NCI-H2029 (cell line): ENCODE measurements around the gene NT5DC4.
A peak's percentile ranks its signal among the peaks of the same experiment; 100 is the strongest.

Experiments
- DNase-seq: peaks from one replicate; lab custom pipeline; 2025; lab: John Stamatoyannopoulos, UW

The NT5DC4 gene

GRCh38 chr2:112723547-112723940, 2.7 kb downstream of the NT5DC4 start:
- no peak for DNase-seq

GRCh38 chr2:112723995-112724394, 3.2 kb downstream of the NT5DC4 start:
- DNase-seq = no peak

GRCh38 chr2:112724591-112725525, 4.0 kb downstream of the NT5DC4 start:
- DNase-seq = no peak

GRCh38 chr2:112725545-112726457, 5.0 kb downstream of the NT5DC4 start:
- no peak for DNase-seq

GRCh38 chr2:112726487-112727190, 5.8 kb downstream of the NT5DC4 start:
- DNase-seq = peak; percentile 87

- DNase-seq = no peak
Measured at GRCh38 chr2:112727276-112728028, 6.6 kb downstream of the NT5DC4 start.

- DNase-seq = no peak
Measured at GRCh38 chr2:112728029-112728362, 7.2 kb downstream of the NT5DC4 start.

- no peak for DNase-seq
Measured at GRCh38 chr2:112728378-112729175, 7.8 kb downstream of the NT5DC4 start.

GRCh38 chr2:112730216-112730615, 9.4 kb downstream of the NT5DC4 start:
- DNase-seq = no peak

GRCh38 chr2:112730791-112731190, 10.0 kb downstream of the NT5DC4 start:
- no peak for DNase-seq

- no peak for DNase-seq
Measured at GRCh38 chr2:112731479-112731878, 10.7 kb downstream of the NT5DC4 start.

- no peak for DNase-seq
Measured at GRCh38 chr2:112733456-112733855, 12.6 kb downstream of the NT5DC4 start.

- no peak for DNase-seq
Measured at GRCh38 chr2:112733871-112734270, 13.1 kb downstream of the NT5DC4 start.

GRCh38 chr2:112737542-112738232, 16.9 kb downstream of the NT5DC4 start:
- no peak for DNase-seq

GRCh38 chr2:112740527-112740926, 19.7 kb downstream of the NT5DC4 start:
- no peak for DNase-seq

GRCh38 chr2:112749755-112750559, 29.1 kb downstream of the NT5DC4 start:
- peak; percentile 21 for DNase-seq

GRCh38 chr2:112750560-112750843, 29.7 kb downstream of the NT5DC4 start:
- DNase-seq = no peak

- DNase-seq = no peak
Measured at GRCh38 chr2:112751451-112752197, 30.8 kb downstream of the NT5DC4 start.

- no peak for DNase-seq
Measured at GRCh38 chr2:112752667-112753066, 31.8 kb downstream of the NT5DC4 start.
